ENCODE data around the gene SLC25A23. TPM values are rescaled to one million over a fixed set of nuclear protein-coding genes. Genes with fewer than 3 reads are reported as not detected.

SLC25A23 gene
- total RNA-seq, 1 experiment from 2014 or later: 18.7 TPM

- POLR2A ChIA-PET: interaction anchor here (0.6 kb wide), 1 partner anchor 20 kb away, joined by 5 read pairs; no protein-coding TSS in a partner anchor
- H3K9me3 ChIP-seq (ENCODE audit: control insufficient read depth, insufficient read depth, low read depth, low read length): no peaks in the 10 kb centered on the region
- no peaks in the 10 kb centered on the region for H3K27me3 ChIP-seq (ENCODE audit: control insufficient read depth, insufficient read depth, low read length)
- H3K4me3 ChIP-seq (ENCODE audit: low read depth in 2 of 2, low read length in 2 of 2): peak overlapping the region; percentile 33 to 58
- intact Hi-C loops (cut with micrococcal nuclease; ENCODE audit: unreplicated experiment) (no loop called here), in situ Hi-C loops (cut with HindIII; ENCODE audit: low pct_unique_long_range_greater_than_20kb, low sequenced_read_pairs) (no loop called here)
- no peak overlapping the region; the same call in 1 of the 2 replicates for H3K27ac ChIP-seq (ENCODE audit: low read length)
- CTCF ChIA-PET: interaction anchor here (0.6 kb wide), 1 partner anchor 51 kb away, joined by 3 read pairs; the partner anchor contains the start of gene KHSRP
- ATAC-seq (peak; percentile 85), DNase-seq (ENCODE audit: low read depth, low spot score) (peak; percentile 51)
- no peaks in the 10 kb centered on the region for H3K4me1 ChIP-seq (ENCODE audit: control insufficient read depth, insufficient read depth, low read length)
- no peak for TF ChIP-seq SIN3A (IDR thresholded peaks at IDR 0.05; ENCODE audit: borderline replicate concordance, insufficient read depth, low read depth, low read length)
- TF ChIP-seq REST (IDR thresholded peaks at IDR 0.05; ENCODE audit: insufficient read depth in 1 of 2, low read depth in 2 of 2, low read length in 1 of 2): no peak
- no peak for TF ChIP-seq CTCF (IDR thresholded peaks at IDR 0.05)
- no peak for TF ChIP-seq POLR2AphosphoS5 (IDR thresholded peaks at IDR 0.05; ENCODE audit: low read depth, low read length)
- no peak for TF ChIP-seq TCF7L2 (IDR thresholded peaks at IDR 0.05; ENCODE audit: low read depth, low read length)
- BruUV-seq (replicated peaks): no TSS peak
- H3K36me3 ChIP-seq (ENCODE audit: control insufficient read depth, insufficient read depth, low read length): no peaks in the 10 kb centered on the region
These were observed 16.7 kb upstream of the SLC25A23 start for GRCh38 chr19:6476155-6476895.

- CTCF ChIA-PET: no interaction called here
- H3K4me3 ChIP-seq (ENCODE audit: low read depth in 2 of 2, low read length in 2 of 2): peak overlapping the region; percentile 33 to 58
- no TSS peak for BruUV-seq (replicated peaks)
- ATAC-seq: peak; percentile 30
- TF ChIP-seq SIN3A (IDR thresholded peaks at IDR 0.05; ENCODE audit: borderline replicate concordance, insufficient read depth, low read depth, low read length): no peak
- TF ChIP-seq POLR2AphosphoS5 (IDR thresholded peaks at IDR 0.05; ENCODE audit: low read depth, low read length): no peak
- in situ Hi-C loops (cut with HindIII; ENCODE audit: low pct_unique_long_range_greater_than_20kb, low sequenced_read_pairs): no loop called here
- H3K27me3 ChIP-seq (ENCODE audit: control insufficient read depth, insufficient read depth, low read length): no peaks in the 10 kb centered on the region
- no peaks in the 10 kb centered on the region for H3K36me3 ChIP-seq (ENCODE audit: control insufficient read depth, insufficient read depth, low read length)
- H3K27ac ChIP-seq (ENCODE audit: low read length): no peak overlapping the region
- DNase-seq (ENCODE audit: low read depth, low spot score): no peak
- no peaks in the 10 kb centered on the region for H3K4me1 ChIP-seq (ENCODE audit: control insufficient read depth, insufficient read depth, low read length)
- no peaks in the 10 kb centered on the region for H3K9me3 ChIP-seq (ENCODE audit: control insufficient read depth, insufficient read depth, low read depth, low read length)
- intact Hi-C loops (cut with micrococcal nuclease; ENCODE audit: unreplicated experiment): no loop called here
- POLR2A ChIA-PET: no interaction called here
These were observed 15.9 kb upstream of the SLC25A23 start for GRCh38 chr19:6475321-6476108.
